Activated T-cell treated with anti-CD3 and anti-CD28 coated beads, Interleukin-2, amount 50 U/mL, for 48 hours (primary cell): ENCODE measurements around the gene TIAM2.
"Not testable (repeated sequence)": the region's sequence is repeated elsewhere in the genome, so short reads cannot be mapped to it uniquely, and the experiment has no call there.

Experiments
- DNase-seq, 2 experiments: peaks; one replicate each; pipeline ENCODE4 v3.0.0-alpha.2; 2020

TIAM2 gene

DNA sequence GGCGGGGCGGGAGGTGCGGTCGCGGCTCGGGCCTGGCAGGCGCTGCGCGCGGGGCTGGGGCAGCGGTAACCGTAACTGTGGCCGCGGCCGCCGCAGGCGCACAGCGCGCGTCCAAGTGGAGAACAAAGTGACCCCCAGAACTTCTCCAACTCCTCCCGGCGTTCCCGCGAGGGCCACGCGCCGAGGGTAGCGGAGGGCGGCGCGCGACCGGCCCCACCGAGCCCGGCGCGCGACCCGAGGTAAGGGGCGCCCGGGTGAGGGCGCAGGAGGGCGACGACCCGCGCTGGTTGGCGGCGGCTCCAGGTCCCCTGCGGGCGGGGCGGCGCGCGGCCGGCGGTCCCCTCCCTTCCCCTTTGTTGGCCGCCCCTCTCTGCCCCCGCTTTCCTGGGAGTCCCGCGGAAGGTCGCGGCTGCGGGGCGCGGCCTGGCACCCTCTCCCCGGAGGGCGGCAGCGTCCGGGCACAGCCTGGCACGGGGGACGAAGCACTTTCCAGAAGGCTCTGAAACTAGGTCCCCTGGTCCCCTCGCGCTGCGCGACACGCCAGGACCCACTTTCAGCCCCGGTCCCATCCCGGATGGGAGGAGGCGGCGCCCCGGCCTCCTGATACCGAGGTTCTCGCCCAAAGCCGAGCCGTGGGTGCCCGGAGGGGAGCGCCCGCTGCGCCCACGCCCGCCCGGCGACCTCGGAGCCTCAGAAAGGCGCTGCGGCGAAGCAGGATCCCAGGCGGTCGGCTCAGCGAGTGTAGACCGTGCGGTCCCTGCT, at the start of gene TIAM2:
TSS of gene TIAM2 (plus strand) at position 62 of the 762 bp plus-strand sequence. CDS start 133,909 bp downstream, outside the sequence.
- peak; percentile 58 for DNase-seq

DNA sequence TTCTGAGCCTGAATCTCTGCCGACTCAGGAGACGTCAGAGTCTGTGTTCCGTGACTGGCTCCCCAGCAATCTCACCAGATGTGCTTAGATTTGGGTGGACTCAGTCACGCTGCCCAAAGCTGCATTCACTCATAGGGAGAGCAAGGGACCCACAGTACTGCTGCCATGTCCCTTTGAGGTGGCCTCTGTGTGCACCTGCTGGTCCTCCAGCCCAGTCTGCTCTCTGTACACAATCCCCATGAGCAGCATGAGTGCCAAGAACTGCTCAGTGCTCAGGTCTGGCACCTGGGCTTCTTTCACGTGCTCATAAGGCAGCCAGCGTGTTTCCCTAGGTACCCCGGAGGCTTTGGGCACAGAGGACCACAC, 44.2 kb upstream of the TIAM2 start:
- no peak for DNase-seq

DNA sequence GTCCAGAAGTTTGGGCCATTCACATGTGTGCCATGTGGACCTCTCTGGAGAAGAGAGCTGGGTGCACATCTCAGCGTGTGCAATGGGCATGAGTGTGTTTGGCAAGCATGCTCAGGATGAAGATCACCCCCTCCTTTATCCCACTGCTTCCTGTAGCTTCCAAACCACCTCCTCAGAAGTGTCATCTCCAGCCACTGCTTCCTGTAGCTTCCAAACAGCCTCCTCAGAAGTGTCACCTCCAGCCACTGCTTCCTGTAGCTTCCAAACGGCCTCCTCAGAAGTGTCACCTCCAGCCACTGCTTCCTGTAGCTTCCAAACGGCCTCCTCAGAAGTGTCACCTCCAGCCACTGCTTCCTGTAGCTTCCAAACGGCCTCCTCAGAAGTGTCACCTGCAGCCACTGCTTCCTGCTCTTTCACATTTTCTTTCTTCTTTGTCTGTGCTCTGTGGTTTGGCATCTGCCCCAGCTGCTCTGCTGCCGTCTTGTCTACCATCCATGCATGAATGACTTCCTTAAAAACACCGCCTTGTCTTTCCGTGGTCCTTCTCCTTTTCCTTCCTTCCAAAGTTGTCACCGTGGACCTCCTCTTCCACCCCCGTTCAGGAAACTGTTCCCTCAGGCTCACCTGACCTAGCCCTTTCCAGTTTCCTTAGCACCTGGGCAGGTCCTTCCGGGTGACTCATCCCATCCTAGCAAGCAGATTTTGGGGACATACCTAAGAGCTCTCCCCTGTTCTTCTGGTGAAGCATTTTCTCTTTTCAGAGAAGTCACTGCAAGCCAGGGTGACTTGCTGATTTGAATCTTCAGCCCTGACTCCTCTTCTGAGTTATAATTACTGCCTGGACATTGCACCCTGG, 43.5 kb upstream of the TIAM2 start:
- DNase-seq: no peak

DNA sequence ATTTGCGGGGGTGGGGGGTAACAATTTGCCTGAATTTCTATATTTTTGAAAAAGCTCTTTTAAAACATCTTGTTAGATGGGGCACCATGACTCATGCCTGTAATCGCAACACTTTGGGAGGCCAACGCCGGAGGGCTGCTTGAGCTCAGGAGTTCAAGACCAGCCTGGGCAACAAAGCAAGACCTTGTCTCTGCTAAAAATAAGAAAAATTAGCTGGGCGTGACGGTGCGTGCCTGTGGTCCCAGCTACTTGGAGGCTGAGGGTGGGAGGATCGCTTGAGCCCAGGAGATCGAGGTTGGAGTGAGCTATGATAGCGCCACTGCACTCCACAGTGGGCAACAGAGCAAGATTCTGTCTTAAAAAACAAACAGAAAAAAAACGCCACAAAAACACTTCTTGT, 41.5 kb upstream of the TIAM2 start:
- DNase-seq: no peak

DNA sequence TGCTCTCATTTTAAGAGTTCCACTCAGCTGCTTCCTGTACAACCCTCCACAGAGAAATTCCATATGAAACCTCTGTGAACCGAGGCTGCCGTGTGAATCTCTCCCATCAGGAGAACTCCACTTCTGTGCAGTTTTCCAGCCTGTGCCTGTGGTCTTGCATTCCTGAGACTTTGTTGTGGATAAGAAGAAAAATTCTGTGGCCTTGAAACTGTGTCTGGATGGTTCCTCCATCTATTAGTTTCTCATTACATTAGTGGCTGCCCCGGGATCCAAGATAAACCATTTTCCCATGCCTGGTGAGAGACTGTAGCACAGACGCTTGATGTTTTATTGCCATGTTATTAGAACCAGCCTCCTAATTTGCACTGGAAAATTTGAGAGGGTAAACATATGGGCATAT, 40.8 kb upstream of the TIAM2 start:
- no peak for DNase-seq

DNA sequence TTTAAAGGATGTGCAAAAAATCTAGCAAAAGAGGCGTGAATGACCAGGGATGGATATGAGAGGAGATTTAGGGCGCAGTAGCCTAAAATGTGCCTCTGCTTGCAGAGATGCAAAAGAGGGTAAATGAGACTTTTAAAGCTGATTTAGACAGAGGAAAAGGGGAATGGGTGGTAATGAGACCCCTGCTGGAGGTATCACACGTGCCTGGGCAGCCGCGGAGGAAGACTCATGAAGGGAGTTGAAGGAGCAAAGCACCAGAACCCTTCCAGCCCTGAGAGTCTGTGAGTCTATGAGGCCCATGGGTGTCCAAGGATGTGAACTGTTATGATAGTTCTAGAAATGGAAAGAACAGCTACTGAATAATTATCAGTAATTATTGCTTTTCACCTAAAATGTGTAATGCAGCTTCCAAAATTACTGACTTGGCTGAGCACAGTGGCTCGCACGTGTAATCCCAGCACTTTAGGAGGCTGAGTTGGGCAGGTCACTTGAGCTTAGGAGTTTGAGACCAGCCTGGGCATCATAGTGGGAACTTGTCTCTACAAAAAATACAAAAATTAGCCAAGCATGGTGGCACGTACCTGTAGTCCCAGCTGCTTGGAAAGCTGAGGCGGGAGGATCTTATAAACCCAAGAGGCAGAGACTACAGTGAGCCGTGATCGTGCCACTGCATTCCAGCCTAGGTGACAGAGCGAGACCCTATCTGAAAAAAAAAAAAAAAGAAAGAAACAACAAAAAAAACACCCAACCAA, 38.2 kb upstream of the TIAM2 start:
- no peak for DNase-seq

DNA sequence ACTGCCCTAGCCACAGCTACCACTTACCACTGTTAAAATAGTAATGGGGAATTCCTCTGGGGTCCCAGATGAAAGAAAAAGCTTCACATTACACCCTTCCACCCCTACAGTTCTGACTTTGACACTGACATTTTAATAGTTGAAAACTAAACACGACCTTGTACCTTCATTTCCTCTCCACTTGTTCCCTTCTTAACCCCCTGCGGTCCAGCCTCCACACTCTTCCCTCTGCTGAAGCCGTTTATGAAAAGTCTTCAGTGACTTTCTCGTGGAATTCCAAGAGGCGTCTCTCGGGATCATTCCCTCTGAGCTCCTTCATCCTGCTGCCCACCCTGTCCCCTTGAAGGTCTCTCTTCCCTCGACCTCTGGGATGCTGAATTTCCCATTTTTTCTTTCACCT, 36.6 kb upstream of the TIAM2 start:
- no peak for DNase-seq

DNA sequence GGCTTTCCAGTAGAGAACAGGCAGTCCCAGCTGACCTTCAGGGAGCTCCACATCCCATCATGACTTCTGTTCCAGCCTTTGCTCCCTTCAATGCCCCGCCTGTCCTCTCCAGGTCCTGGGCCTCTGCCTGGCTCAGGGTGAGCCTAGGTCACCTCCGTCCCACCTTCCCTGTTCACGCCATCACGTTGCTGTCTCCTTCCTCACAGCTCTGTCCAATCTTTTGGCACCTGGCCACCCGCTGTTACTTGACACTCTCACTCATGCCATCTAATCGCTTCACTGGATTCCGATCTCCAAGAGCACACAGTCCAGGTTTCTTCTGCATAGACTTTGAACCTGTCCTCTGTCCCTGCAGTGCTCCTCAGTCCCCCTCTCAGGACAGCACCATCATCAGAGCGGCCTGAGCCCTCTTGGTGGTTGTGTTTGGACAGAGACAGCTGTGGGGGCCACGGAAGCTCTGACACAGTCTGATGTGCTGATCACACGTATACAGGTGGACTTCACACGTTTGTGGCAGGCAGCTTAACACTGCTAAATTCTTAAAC, 34.7 kb upstream of the TIAM2 start:
- DNase-seq: no peak

DNA sequence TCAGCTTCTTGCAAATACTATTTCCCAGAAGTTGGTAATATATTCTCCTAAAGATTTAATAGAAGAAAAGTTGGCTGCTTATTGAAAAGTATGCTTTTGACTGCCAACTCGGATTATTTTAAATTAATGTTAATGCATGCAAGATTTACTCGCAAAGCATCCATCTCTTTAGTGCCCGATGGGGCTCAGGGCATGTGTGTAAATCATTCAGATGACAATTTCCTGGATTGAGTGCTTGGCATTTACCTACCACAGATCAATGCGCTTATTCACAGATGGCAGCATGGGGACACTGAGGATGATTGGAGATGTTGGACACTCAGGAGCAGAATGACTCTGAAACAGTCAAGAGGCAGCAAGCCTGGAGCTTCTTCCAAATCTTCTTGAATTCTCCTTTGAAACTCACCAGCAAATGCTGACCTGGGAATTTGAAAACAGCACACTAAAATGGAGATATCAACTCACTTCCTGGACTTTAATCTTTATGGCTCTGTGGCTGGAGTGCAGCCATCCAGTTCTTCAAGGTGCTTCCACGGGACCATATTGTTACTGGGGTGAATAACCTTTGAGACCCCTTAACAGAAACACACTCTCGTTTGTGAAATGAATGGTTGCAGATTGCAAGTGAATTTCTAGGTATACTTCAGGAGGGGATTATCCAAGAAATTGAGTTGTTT, 34.1 kb upstream of the TIAM2 start:
- DNase-seq: no peak

DNA sequence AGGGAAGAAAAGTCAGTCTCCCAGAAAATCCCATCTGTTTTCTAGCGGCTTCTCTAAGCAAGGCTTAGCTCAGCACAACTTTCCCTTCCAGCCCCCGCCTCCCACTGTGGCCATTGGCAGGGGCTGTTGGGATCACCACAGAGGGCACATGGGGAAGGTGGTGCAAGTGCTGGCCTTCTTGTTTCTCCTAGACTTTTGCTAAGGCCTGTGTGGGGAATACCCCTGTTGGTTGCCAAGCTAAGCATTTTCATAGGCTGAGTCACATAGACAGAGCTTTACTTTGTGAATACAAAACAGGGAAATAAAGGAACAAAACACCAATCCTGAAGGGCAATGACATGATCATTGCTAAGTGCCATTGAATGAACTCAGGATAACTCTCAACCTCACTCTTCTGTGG, 32.4 kb upstream of the TIAM2 start:
- DNase-seq: no peak

DNA sequence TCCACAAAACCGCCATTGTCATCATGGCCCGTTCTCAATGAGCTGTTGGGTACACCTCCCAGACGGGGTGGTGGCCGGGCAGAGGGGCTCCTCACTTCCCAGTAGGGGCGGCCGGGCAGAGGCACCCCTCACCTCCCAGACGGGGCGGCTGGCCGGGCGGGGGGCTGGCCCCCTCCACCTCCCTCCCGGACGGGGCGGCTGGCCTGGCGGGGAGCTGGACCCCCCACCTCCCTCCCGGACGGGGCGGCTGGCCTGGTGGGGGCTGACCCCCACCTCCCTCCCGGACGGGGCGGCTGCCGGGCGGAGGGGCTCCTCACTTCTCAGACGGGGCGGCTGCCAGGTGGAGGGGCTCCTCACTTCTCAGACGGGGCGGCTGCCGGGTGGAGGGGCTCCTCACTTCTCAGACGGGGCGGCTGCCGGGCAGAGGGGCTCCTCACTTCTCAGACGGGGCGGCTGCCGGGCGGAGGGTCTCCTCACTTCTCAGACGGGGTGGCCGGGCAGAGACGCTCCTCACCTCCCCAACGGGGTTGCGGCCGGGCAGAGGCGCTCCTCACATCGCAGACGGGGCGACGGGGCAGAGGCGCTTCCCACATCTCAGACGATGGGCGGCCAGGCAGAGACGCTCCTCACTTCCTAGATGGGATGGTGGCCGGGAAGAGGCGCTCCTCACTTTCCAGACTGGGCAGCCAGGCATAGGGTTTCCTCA, 28.9 kb upstream of the TIAM2 start:
- not testable (repeated sequence) for DNase-seq

DNA sequence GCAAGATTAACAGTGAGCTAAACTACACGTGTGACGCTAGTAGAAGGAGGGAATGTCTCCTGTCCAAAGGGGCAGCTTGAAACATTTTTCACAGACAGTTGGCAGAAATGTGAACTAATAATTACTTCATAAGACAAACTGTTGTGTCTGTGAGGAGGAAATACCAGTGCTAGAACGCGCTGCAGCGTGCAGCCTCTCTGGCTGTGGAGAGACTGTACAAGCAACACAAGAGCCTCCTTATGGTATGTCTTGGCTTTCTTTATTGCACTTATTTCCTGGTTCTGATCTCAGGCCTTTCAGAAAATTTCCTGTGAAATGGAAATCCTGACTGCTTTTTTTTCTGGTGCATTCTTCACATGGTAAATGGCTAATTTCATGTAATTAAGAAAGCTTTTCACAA, 25.3 kb upstream of the TIAM2 start:
- no peak for DNase-seq

DNA sequence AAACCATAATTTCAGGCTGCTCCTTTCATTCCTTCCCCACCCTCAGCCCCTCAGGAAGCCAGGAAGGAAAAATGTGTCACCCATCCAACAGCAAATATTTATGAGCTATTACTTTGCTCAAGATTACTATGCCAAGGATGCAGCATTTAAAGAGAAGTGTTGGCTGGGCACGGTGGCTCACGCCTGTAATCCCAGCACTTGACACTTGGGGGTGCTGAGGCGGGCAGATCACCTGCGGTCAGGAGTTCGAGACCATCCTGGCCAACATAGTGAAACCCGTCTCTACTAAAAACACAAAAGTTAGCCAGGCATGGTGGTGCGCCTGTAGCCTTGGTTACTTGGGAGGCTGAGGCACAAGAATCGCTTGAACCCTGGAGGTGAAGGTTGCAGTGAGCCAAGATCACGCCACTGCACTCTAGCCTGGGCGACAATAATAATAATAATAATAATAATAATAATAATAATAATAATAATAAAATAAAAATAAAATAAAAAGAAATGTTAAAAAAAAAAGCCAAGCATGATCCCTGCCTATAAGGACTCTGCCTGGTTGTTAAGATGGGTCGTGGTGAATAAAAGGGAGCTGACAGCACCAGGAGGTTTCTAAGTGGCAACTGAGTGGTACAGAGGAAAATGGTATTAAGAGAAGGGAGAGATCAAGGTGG, 20.5 kb upstream of the TIAM2 start:
- peak; percentile 34 to 49 for DNase-seq

DNA sequence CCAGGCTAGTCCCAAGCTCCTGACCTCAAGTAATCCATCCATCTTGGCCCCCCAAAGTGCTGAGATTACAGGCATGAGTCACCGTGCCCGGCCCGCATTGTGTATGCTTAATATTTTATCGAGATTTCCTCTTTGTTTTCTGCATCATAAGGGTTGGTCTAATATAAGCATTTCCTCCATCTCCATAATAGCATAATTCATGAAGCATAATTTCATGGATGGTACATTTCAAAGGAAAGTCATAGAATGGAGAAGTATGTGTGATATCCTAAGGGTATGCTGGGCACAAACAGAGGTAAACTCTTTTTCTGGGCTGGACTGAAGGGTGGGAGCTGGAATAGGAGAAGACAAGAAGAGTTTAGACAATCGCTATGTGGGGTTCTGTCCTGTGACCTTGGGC, 17.5 kb upstream of the TIAM2 start:
- DNase-seq: no peak

DNA sequence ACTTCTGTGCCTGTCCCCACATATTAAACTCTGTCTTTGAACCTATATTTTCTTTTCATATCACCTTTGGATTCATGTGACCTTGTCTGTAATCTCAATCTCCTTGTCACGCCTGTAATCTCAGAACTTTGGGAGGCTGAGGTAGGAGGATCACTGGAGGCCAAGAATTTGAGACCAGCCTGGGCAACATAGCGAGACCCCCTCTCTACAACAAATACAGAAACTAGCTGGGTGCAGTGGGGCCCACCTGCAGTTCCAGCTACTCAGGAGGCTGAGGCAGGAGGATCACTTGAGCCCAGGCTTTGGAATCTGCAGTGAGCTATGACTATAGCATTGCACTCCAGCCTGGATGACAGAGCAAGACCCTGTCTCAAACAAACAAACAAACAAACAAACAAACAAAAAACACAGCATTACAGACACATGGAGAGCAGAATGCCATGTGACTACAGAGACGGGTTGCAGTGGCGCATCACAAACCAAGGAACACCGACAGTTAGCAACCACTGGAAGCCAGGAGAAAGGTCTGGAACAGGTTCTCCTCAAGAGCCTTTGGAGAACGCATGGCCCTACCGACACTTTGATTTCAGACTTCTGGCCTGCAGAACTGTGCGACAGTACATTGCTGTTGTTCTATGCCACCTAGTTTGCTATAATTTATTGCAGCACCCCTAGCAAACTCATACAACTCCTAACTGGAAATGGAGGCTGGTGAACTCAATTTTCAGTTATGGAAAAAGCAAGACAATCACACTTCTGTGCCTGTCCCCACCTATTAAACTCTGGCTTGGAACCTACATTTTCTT, 14.6 kb upstream of the TIAM2 start:
- no peak for DNase-seq

DNA sequence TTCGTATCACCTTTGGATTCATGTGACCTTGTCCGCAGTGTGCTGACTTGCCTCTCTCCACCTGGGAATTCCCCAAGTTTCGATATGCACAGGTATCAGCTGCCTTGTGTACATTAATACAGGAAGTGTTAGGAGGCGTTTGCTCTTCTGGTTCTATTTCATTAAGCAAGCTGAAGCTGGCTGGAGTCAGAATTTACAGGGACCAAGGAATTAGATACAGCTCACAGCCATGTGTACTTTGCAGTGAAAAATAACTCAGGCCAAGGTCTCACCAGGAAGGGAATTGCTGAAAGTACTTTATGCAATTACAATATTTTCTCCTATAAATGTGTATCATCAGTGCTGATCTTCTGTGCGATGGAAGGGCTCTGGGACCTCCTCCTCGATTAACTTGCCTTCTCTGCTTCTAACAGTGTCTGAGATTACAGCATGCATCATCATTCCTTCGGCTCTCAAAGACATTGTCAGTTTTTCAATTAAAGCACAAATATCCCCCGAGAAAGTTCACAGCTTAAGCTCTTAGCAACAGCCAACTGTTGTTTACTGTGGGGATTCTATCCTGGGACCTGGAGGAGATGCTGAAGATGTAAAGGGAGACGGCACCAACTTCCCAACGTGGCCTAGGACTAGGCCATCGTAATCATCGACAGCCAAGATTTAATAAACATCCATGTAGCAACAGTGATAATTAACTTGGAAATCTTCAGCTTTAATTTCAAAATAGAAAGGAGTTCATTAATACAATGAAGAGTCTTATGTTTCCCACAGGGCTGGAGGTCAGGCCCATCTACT, 13.8 kb upstream of the TIAM2 start:
- no peak for DNase-seq

DNA sequence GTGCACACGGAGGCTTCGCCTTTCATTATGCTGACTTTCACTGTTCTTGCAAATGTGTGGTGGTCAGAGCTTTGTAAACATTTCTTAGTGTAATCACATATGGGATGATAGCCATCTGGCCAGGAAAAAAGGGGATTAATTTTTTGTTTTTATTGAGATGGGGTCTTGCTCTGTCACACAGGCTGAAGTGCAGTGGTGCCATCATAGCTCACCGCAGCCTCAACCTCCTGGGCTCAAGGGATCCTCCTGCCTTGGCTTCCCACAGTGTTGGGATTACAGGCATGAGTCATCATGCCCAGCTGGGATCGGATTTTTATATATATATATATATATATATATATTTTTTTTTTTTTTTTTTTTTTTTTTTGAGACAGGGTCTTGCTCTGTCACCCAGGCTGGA, 11.0 kb upstream of the TIAM2 start:
- DNase-seq: no peak

DNA sequence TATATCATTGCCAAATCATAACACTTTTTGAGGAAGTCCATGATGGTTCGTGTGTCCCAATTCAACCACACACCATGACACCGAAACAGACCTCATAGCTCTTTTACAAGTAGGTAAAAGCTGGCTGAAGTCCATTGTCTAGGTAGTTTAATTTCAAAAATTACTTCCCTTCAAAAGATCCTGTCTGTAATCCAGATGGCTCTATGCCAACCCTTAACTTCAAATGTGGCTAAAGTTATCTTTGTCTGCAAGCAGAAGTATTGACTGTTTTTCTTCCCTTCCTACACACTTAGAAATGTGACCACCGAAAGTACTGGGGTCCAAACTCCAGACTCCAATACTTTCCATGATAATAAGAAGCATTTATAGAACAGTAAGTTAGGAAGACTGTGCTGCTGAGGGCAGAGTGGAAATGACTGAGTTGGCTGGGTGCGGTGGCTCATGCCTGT, 8.3 kb upstream of the TIAM2 start:
- DNase-seq: no peak

DNA sequence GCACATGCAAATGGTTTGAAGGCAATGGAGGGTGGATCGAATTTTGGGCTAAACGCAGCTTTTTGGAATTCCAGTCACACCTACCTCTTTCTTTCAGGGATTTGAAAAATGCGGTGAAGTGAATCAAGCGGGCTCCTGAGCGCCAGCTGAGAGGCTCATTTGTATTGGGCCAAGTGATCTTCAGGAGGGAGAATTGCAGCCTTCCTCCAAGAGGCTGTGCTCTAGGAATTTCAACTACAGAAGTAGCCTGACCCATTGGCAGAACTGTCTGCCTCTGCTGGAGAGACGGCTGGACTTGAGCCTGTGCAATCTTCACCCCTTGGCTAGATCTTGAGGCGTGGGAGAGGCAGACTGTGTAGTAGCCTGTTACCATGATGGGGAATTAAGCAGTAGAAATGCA, 5.7 kb upstream of the TIAM2 start:
- no peak for DNase-seq

DNA sequence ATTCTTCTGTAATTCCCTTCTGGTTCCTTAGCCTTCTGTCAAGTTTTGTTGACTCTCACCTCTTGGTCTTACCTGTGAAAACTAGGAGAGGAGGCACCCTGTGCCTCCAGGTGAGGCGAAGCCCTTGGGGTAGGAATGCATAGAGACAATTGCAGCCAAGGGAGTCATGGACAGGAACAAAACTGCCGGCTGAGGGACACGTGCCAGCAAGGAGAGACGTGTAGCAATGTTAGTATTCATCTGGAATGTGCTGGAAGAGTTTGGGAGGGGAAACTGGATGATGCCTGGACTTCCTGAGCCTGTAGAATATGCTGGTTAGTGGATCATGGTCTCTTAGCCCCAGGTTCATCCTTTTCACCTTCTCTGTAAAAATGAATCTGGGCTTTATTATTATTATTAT, 3.9 kb upstream of the TIAM2 start:
- no peak for DNase-seq
